Measurements from ENCODE around the gene ITLN1. TPM values are rescaled to one million over a fixed set of nuclear protein-coding genes. Genes with fewer than 3 reads are reported as not detected.

Gene ITLN1
- total RNA-seq, 1 experiment from 2014 or later: not detected

DNA sequence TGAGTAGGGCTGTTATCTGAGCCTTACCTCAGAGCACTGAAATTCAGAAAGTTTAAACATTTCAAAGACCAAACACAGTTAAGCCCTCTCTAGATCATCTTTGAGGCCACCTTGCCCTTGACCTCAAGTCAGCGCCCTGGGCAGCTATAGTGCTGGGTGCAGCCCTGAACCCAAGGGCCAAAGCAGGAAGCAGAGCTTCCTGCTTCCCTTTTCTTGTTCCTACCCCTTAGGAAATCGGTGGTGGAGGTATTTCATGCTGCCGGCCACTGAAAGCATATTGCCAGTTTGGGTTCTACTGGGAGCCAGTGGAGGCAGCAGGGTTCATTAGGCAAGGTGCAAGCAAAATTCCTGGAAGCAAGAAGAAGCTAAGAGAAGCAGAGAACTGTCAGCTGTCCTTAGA is 48.4 kb downstream of the ITLN1 start:
- Mint-ChIP-seq H3K27me3 (ENCODE audit: insufficient read depth, unreplicated experiment) (no peaks in the 10 kb centered on the region), H3K27ac (ENCODE audit: low read depth, unreplicated experiment) (no peak overlapping the region), H3K4me1 (ENCODE audit: insufficient read depth, unreplicated experiment) (no peaks in the 10 kb centered on the region), H3K9me3 (ENCODE audit: unreplicated experiment) (no peaks in the 10 kb centered on the region), H3K36me3 (ENCODE audit: insufficient read depth, unreplicated experiment) (no peaks in the 10 kb centered on the region), H3K4me3 (ENCODE audit: unreplicated experiment) (no peak overlapping the region)
- POLR2A ChIA-PET: interaction anchor here (1.0 to 3.5 kb wide), 2 partner anchors 116 to 260 kb away, joined by 4 to 20 read pairs; no protein-coding TSS in a partner anchor
- intact Hi-C loops (cut with micrococcal nuclease): loop anchor here (5.0 kb wide), 1 partner anchor 261 kb away; the partner anchor contains the start of gene KLHDC9
- no TSS peak for BruUV-seq (replicated peaks)
- TF ChIP-seq CTCF (IDR thresholded peaks at IDR 0.05; ENCODE audit: unreplicated experiment): no peak
- DNase-seq (ENCODE audit: unreplicated experiment): no peak
- CTCF ChIA-PET: interaction anchor here (0.6 to 5.0 kb wide), 24 partner anchors 11 to 617 kb away, joined by 3 to 139 read pairs (median 4); partner anchors contain the start of gene ITLN2

DNA sequence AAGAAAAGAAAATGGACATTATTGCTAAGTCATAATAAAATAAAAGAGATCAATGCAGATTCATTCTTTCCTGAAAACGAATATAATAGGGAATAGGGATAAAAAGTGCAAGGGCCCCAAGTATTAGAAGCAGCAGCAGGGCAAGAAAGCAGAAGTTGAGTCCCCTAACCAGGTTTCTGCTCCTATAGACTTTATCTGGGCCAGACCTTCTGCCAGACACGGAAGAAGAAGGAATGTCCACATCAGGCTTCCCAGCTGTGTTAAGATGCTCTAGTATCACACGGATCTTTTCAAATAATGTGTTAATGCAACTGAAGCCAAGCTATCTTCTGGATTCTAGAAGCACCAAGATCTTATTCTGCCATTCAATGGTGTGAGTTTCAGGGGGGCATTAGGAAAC is 49.2 kb downstream of the ITLN1 start:
- no peak for TF ChIP-seq CTCF (IDR thresholded peaks at IDR 0.05; ENCODE audit: unreplicated experiment)
- Mint-ChIP-seq H3K4me3 (ENCODE audit: unreplicated experiment) (no peak overlapping the region), H3K4me1 (ENCODE audit: insufficient read depth, unreplicated experiment) (no peaks in the 10 kb centered on the region), H3K27ac (ENCODE audit: low read depth, unreplicated experiment) (no peak overlapping the region), H3K9me3 (ENCODE audit: unreplicated experiment) (no peaks in the 10 kb centered on the region), H3K36me3 (ENCODE audit: insufficient read depth, unreplicated experiment) (no peaks in the 10 kb centered on the region), H3K27me3 (ENCODE audit: insufficient read depth, unreplicated experiment) (no peaks in the 10 kb centered on the region)
- intact Hi-C loops (cut with micrococcal nuclease): loop anchor here (1.0 to 5.0 kb wide), 3 partner anchors 116 to 262 kb away; partner anchors contain the start of gene KLHDC9
- ChIA-PET CTCF (interaction anchor here (0.6 to 5.0 kb wide), 52 partner anchors 8 to 546 kb away, joined by 3 to 139 read pairs (median 4); partner anchors contain the start of genes DEDD, ITLN2, KLHDC9 and SLAMF7), POLR2A (interaction anchor here (0.6 to 3.5 kb wide), 4 partner anchors 8 to 261 kb away, joined by 3 to 20 read pairs (median 4); no protein-coding TSS in a partner anchor)
- BruUV-seq (replicated peaks): no TSS peak
- DNase-seq (ENCODE audit: unreplicated experiment): no peak

GRCh38 chr1:160834945-160835565 is 49.9 kb downstream of the ITLN1 start:
- Mint-ChIP-seq H3K9me3 (ENCODE audit: unreplicated experiment) (no peaks in the 10 kb centered on the region), H3K4me1 (ENCODE audit: insufficient read depth, unreplicated experiment) (no peaks in the 10 kb centered on the region), H3K4me3 (ENCODE audit: unreplicated experiment) (no peak overlapping the region), H3K27ac (ENCODE audit: low read depth, unreplicated experiment) (no peak overlapping the region), H3K27me3 (ENCODE audit: insufficient read depth, unreplicated experiment) (no peaks in the 10 kb centered on the region), H3K36me3 (ENCODE audit: insufficient read depth, unreplicated experiment) (no peaks in the 10 kb centered on the region)
- peak; percentile 63 for DNase-seq (ENCODE audit: unreplicated experiment)
- ChIA-PET CTCF (interaction anchor here (0.6 to 5.0 kb wide), 73 partner anchors 9 to 1353 kb away, joined by 3 to 139 read pairs (median 4); partner anchors contain the start of genes ITLN2, KLHDC9, SLAMF7 and USF1), POLR2A (interaction anchor here (0.6 to 3.5 kb wide), 7 partner anchors 9 to 186 kb away, joined by 3 to 20 read pairs (median 3); partner anchors contain the start of gene F11R)
- peak; percentile 84 for TF ChIP-seq CTCF (IDR thresholded peaks at IDR 0.05; ENCODE audit: unreplicated experiment)
- no TSS peak for BruUV-seq (replicated peaks)
- intact Hi-C loops (cut with micrococcal nuclease): loop anchor here (1.0 to 5.0 kb wide), 3 partner anchors 116 to 262 kb away; partner anchors contain the start of gene KLHDC9

Data from MCF 10A (cell line).